SIG-M5 (cell line): ENCODE data around the gene PARG.
"Not testable (repeated sequence)": the region's sequence is repeated elsewhere in the genome, so short reads cannot be mapped to it uniquely, and the experiment has no call there.

Source experiments
- DNase-seq: peaks from one replicate; lab custom pipeline; 2025; lab: John Stamatoyannopoulos, UW

The PARG gene

GRCh38 chr10:49827297-49827696 is 114.5 kb downstream of the PARG start:
- no peak for DNase-seq

GRCh38 chr10:49819234-49819958 is 122.4 kb downstream of the PARG start:
- DNase-seq, result no peak

GRCh38 chr10:49817845-49818244 is 124.0 kb downstream of the PARG start:
- no peak for DNase-seq

- DNase-seq, result no peak
Measured at GRCh38 chr10:49803988-49804387, 137.8 kb downstream of the PARG start.

- no peak for DNase-seq
Measured at GRCh38 chr10:49798275-49798674, 143.6 kb downstream of the PARG start.

GRCh38 chr10:49791100-49791499 is 150.7 kb downstream of the PARG start:
- DNase-seq, result no peak

- DNase-seq, result no peak
Measured at GRCh38 chr10:49784681-49785080, 157.1 kb downstream of the PARG start.

GRCh38 chr10:49783645-49784044 is 158.2 kb downstream of the PARG start:
- no peak for DNase-seq

- no peak for DNase-seq
Measured at GRCh38 chr10:49781247-49781646, 160.6 kb downstream of the PARG start.

- DNase-seq, result no peak
Measured at GRCh38 chr10:49778197-49778596, 163.6 kb downstream of the PARG start.

- no peak for DNase-seq
Measured at GRCh38 chr10:49776851-49777250, 165.0 kb downstream of the PARG start.

GRCh38 chr10:49775014-49775413 is 166.8 kb downstream of the PARG start:
- DNase-seq, result no peak

GRCh38 chr10:49772944-49773343 is 168.9 kb downstream of the PARG start:
- not testable (repeated sequence) for DNase-seq

- DNase-seq, result not testable (repeated sequence)
Measured at GRCh38 chr10:49771046-49771445, 170.8 kb downstream of the PARG start.

- DNase-seq, result no peak
Measured at GRCh38 chr10:49769692-49770091, 172.1 kb downstream of the PARG start.

GRCh38 chr10:49768731-49769130 is 173.1 kb downstream of the PARG start:
- DNase-seq, result no peak

GRCh38 chr10:49768329-49768728 is 173.5 kb downstream of the PARG start:
- no peak for DNase-seq
